ENCODE results near the gene SLC9A9. TPM values are rescaled to one million over a fixed set of nuclear protein-coding genes. Genes with fewer than 3 reads are reported as not detected.

Gene SLC9A9
- polyA plus RNA-seq, 1 experiment: 13.4 TPM

- Histone ChIP-seq H3K4me3 (ENCODE audit: low read depth, low read length) (no peak overlapping the region), H3K27me3 (ENCODE audit: control insufficient read depth, insufficient read depth, low read length) (no peaks in the 10 kb centered on the region), H3K27ac (ENCODE audit: low read depth, low read length) (no peak overlapping the region), H3K9me3 (ENCODE audit: control insufficient read depth, insufficient read depth, low read length) (no peaks in the 10 kb centered on the region)
- no peak for DNase-seq (ENCODE audit: low read depth, low spot score)
- POLR2A ChIA-PET: no interaction called here
- CTCF ChIA-PET: no interaction called here
- no peak for TF ChIP-seq CTCF (IDR thresholded peaks at IDR 0.05; ENCODE audit: low read depth, low read length)
Observed at GRCh38 chr3:143830786-143831185, 17.5 kb downstream of the SLC9A9 start.

GRCh38 chr3:143830063-143830462 lies 18.2 kb downstream of the SLC9A9 start:
- H3K4me3 ChIP-seq (ENCODE audit: low read depth, low read length): no peak overlapping the region
- no peaks in the 10 kb centered on the region for H3K9me3 ChIP-seq (ENCODE audit: control insufficient read depth, insufficient read depth, low read length)
- ChIA-PET CTCF (no interaction called here), POLR2A (no interaction called here)
- no peak for TF ChIP-seq CTCF (IDR thresholded peaks at IDR 0.05; ENCODE audit: low read depth, low read length)
- no peak for DNase-seq (ENCODE audit: low read depth, low spot score)
- H3K27ac ChIP-seq (ENCODE audit: low read depth, low read length): no peak overlapping the region
- H3K27me3 ChIP-seq (ENCODE audit: control insufficient read depth, insufficient read depth, low read length): no peaks in the 10 kb centered on the region

- H3K9me3 ChIP-seq (ENCODE audit: control insufficient read depth, insufficient read depth, low read length): no peaks in the 10 kb centered on the region
- ChIA-PET POLR2A (no interaction called here), CTCF (no interaction called here)
- TF ChIP-seq CTCF (IDR thresholded peaks at IDR 0.05; ENCODE audit: low read depth, low read length): no peak
- H3K27ac ChIP-seq (ENCODE audit: low read depth, low read length): no peak overlapping the region
- no peak for DNase-seq (ENCODE audit: low read depth, low spot score)
- no peaks in the 10 kb centered on the region for H3K27me3 ChIP-seq (ENCODE audit: control insufficient read depth, insufficient read depth, low read length)
- no peak overlapping the region for H3K4me3 ChIP-seq (ENCODE audit: low read depth, low read length)
Observed at GRCh38 chr3:143827425-143827824, 20.8 kb downstream of the SLC9A9 start.

- DNase-seq (ENCODE audit: low read depth, low spot score): no peak
- Histone ChIP-seq H3K27ac (ENCODE audit: low read depth, low read length) (no peak overlapping the region), H3K4me3 (ENCODE audit: low read depth, low read length) (no peak overlapping the region), H3K9me3 (ENCODE audit: control insufficient read depth, insufficient read depth, low read length) (no peaks in the 10 kb centered on the region), H3K27me3 (ENCODE audit: control insufficient read depth, insufficient read depth, low read length) (no peaks in the 10 kb centered on the region)
- ChIA-PET CTCF (no interaction called here), POLR2A (no interaction called here)
- TF ChIP-seq CTCF (IDR thresholded peaks at IDR 0.05; ENCODE audit: low read depth, low read length): no peak
Observed at GRCh38 chr3:143826296-143826695, 22.0 kb downstream of the SLC9A9 start.

- DNase-seq (ENCODE audit: low read depth, low spot score): no peak
- H3K4me3 ChIP-seq (ENCODE audit: low read depth, low read length): no peak overlapping the region
- CTCF ChIA-PET: interaction anchor here (0.6 kb wide), 1 partner anchor 12 kb away, joined by 3 read pairs; no protein-coding TSS in a partner anchor
Observed at GRCh38 chr3:143825513-143825912, 22.8 kb downstream of the SLC9A9 start.

More at GRCh38 chr3:143825513-143825912, 22.8 kb downstream of the SLC9A9 start:
- POLR2A ChIA-PET: no interaction called here
- no peaks in the 10 kb centered on the region for H3K9me3 ChIP-seq (ENCODE audit: control insufficient read depth, insufficient read depth, low read length)
- H3K27me3 ChIP-seq (ENCODE audit: control insufficient read depth, insufficient read depth, low read length): no peaks in the 10 kb centered on the region
- no peak for TF ChIP-seq CTCF (IDR thresholded peaks at IDR 0.05; ENCODE audit: low read depth, low read length)
- no peak overlapping the region for H3K27ac ChIP-seq (ENCODE audit: low read depth, low read length)

Measured in AG04450 (cell line).